PFSK-1 (cell line): ENCODE measurements around the gene SPATA3.

Source experiments
- POLR2AphosphoS5 ChIP-seq: IDR thresholded peaks from 2 replicates; pipeline ENCODE4 v1.6.1; 2012; ENCODE audit warnings: low read depth, mild to moderate bottlenecking, control low read depth, low read length, moderate library complexity
- REST ChIP-seq, 2 experiments: IDR thresholded peaks; 2 replicates each; pipeline versions ENCODE4 v1.6.1 to v1.8.0; 2011 to 2012; ENCODE audit warnings: low read depth in 2 of 2, low read length in 2 of 2, control low read depth in 1 of 2, inconsistent platforms in 1 of 2, mild to moderate bottlenecking in 1 of 2, moderate library complexity in 1 of 2; ENCODE audit not compliant: insufficient read depth in 1 of 2

DNA sequence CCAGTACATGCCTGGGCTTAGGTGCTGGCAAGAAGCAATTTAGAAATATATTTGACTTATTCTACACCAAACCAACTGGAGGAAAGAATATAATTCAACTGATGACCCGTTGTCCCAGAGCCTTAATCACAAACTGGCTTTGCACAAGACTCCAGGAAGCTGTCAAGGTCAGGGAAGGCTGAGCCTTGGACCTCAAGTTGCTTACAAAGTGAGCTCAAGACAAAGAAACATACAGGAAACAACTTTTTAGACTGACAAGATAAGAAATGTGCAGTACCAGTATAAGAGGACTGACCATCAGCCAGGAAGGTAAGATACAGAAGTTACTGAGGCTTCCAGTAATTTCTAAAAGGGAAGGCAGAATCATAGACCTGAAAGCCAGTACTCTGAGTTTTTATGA lies 35.9 kb upstream of the SPATA3 start:
- TF ChIP-seq REST (IDR thresholded peaks at IDR 0.05; ENCODE audit: insufficient read depth in 1 of 2, low read depth in 2 of 2, low read length in 2 of 2) = no peak
- no peak for TF ChIP-seq POLR2AphosphoS5
